ENCODE data around the gene FGD3.

Gene FGD3

GRCh38 chr9:92965061-92965758 lies 17.9 kb downstream of the FGD3 start:
- peak; percentile 41 for DNase-seq
- peak overlapping the region; percentile 97 for H3K27ac Mint-ChIP-seq
- no peak for ATAC-seq
- peaks cover 24% of the 10 kb centered on the region for H3K36me3 Mint-ChIP-seq (ENCODE audit: low read depth)
- H3K4me1 Mint-ChIP-seq: peaks cover 76% of the 10 kb centered on the region
- H3K4me3 Mint-ChIP-seq: peak overlapping the region; percentile 93
- peaks cover 10% of the 10 kb centered on the region for H3K9me3 Mint-ChIP-seq
- no peaks in the 10 kb centered on the region for H3K27me3 Mint-ChIP-seq

GRCh38 chr9:92965759-92966517 lies 18.6 kb downstream of the FGD3 start:
- Mint-ChIP-seq H3K27me3 (no peaks in the 10 kb centered on the region), H3K36me3 (ENCODE audit: low read depth) (peaks cover 24% of the 10 kb centered on the region), H3K4me3 (peak overlapping the region; percentile 93), H3K27ac (peak overlapping the region; percentile 97), H3K9me3 (peaks cover 10% of the 10 kb centered on the region), H3K4me1 (peaks cover 82% of the 10 kb centered on the region)
- ATAC-seq (no peak), DNase-seq (no peak)

GRCh38 chr9:92966518-92966800 lies 19.1 kb downstream of the FGD3 start:
- H3K36me3 Mint-ChIP-seq (ENCODE audit: low read depth): peaks cover 24% of the 10 kb centered on the region
- peak overlapping the region; percentile 97 for H3K27ac Mint-ChIP-seq
- no peak for DNase-seq
- H3K9me3 Mint-ChIP-seq: peaks cover 8% of the 10 kb centered on the region
- no peak for ATAC-seq
- H3K4me3 Mint-ChIP-seq: peak overlapping the region; percentile 93
- no peaks in the 10 kb centered on the region for H3K27me3 Mint-ChIP-seq
- peaks cover 82% of the 10 kb centered on the region for H3K4me1 Mint-ChIP-seq

GRCh38 chr9:92968081-92968480 lies 20.8 kb downstream of the FGD3 start:
- Mint-ChIP-seq H3K27me3 (no peaks in the 10 kb centered on the region), H3K27ac (peak overlapping the region; percentile 97), H3K9me3 (no peaks in the 10 kb centered on the region), H3K36me3 (ENCODE audit: low read depth) (peaks cover 24% of the 10 kb centered on the region), H3K4me3 (peak overlapping the region; percentile 93), H3K4me1 (peaks cover 87% of the 10 kb centered on the region)
- DNase-seq (no peak), ATAC-seq (no peak)

- peak overlapping the region; percentile 93 for H3K4me3 Mint-ChIP-seq
- H3K4me1 Mint-ChIP-seq: peaks cover 92% of the 10 kb centered on the region
- H3K9me3 Mint-ChIP-seq: no peaks in the 10 kb centered on the region
- peak overlapping the region; percentile 97 for H3K27ac Mint-ChIP-seq
- H3K27me3 Mint-ChIP-seq: no peaks in the 10 kb centered on the region
- ATAC-seq: no peak
- no peak for DNase-seq
- H3K36me3 Mint-ChIP-seq (ENCODE audit: low read depth): peaks cover 16% of the 10 kb centered on the region
These were observed 22.5 kb downstream of the FGD3 start for GRCh38 chr9:92969516-92970466.

GRCh38 chr9:92970467-92970923 lies 23.2 kb downstream of the FGD3 start:
- no peaks in the 10 kb centered on the region for H3K27me3 Mint-ChIP-seq
- H3K9me3 Mint-ChIP-seq: no peaks in the 10 kb centered on the region
- ATAC-seq (peak; percentile 40), DNase-seq (no peak)
- H3K4me3 Mint-ChIP-seq: peak overlapping the region; percentile 93
- peaks cover 91% of the 10 kb centered on the region for H3K4me1 Mint-ChIP-seq
- H3K36me3 Mint-ChIP-seq (ENCODE audit: low read depth): peaks cover 15% of the 10 kb centered on the region
- H3K27ac Mint-ChIP-seq: peak overlapping the region; percentile 97

- Mint-ChIP-seq H3K27me3 (no peaks in the 10 kb centered on the region), H3K36me3 (ENCODE audit: low read depth) (peaks cover 15% of the 10 kb centered on the region), H3K9me3 (no peaks in the 10 kb centered on the region), H3K4me1 (peaks cover 93% of the 10 kb centered on the region), H3K27ac (peak overlapping the region; percentile 76), H3K4me3 (peak overlapping the region; percentile 56)
- DNase-seq (no peak), ATAC-seq (no peak)
These were observed 23.8 kb downstream of the FGD3 start for GRCh38 chr9:92971121-92971520.

GRCh38 chr9:92971776-92972175 lies 24.5 kb downstream of the FGD3 start:
- no peaks in the 10 kb centered on the region for H3K27me3 Mint-ChIP-seq
- H3K4me1 Mint-ChIP-seq: peaks cover 92% of the 10 kb centered on the region
- peak overlapping the region; percentile 64 for H3K4me3 Mint-ChIP-seq
- H3K27ac Mint-ChIP-seq: peak overlapping the region; percentile 89
- DNase-seq (no peak), ATAC-seq (no peak)
- peaks cover 16% of the 10 kb centered on the region for H3K36me3 Mint-ChIP-seq (ENCODE audit: low read depth)
- H3K9me3 Mint-ChIP-seq: no peaks in the 10 kb centered on the region

- Mint-ChIP-seq H3K36me3 (ENCODE audit: low read depth) (peaks cover 23% of the 10 kb centered on the region), H3K4me3 (no peak overlapping the region), H3K27me3 (no peaks in the 10 kb centered on the region), H3K27ac (peak overlapping the region; percentile 60), H3K4me1 (peaks cover 87% of the 10 kb centered on the region), H3K9me3 (no peaks in the 10 kb centered on the region)
- ATAC-seq (no peak), DNase-seq (no peak)
These were observed 26.4 kb downstream of the FGD3 start for GRCh38 chr9:92973700-92974099.

GRCh38 chr9:92974161-92974661 lies 26.9 kb downstream of the FGD3 start:
- Mint-ChIP-seq H3K4me1 (peaks cover 87% of the 10 kb centered on the region), H3K4me3 (no peak overlapping the region), H3K27me3 (no peaks in the 10 kb centered on the region), H3K27ac (peak overlapping the region; percentile 60), H3K36me3 (ENCODE audit: low read depth) (peaks cover 26% of the 10 kb centered on the region), H3K9me3 (no peaks in the 10 kb centered on the region)
- DNase-seq: no peak
- ATAC-seq: no peak

- H3K4me3 Mint-ChIP-seq: no peak overlapping the region
- peak overlapping the region; percentile 60 for H3K27ac Mint-ChIP-seq
- peaks cover 87% of the 10 kb centered on the region for H3K4me1 Mint-ChIP-seq
- no peak for DNase-seq
- H3K9me3 Mint-ChIP-seq: no peaks in the 10 kb centered on the region
- no peaks in the 10 kb centered on the region for H3K27me3 Mint-ChIP-seq
- ATAC-seq: no peak
- H3K36me3 Mint-ChIP-seq (ENCODE audit: low read depth): peaks cover 32% of the 10 kb centered on the region
These were observed 27.7 kb downstream of the FGD3 start for GRCh38 chr9:92974761-92975755.

- peaks cover 2% of the 10 kb centered on the region for H3K9me3 Mint-ChIP-seq
- no peaks in the 10 kb centered on the region for H3K27me3 Mint-ChIP-seq
- H3K4me1 Mint-ChIP-seq: peaks cover 86% of the 10 kb centered on the region
- no peak overlapping the region for H3K4me3 Mint-ChIP-seq
- DNase-seq: no peak
- no peak for ATAC-seq
- H3K27ac Mint-ChIP-seq: no peak overlapping the region
- peaks cover 41% of the 10 kb centered on the region for H3K36me3 Mint-ChIP-seq (ENCODE audit: low read depth)
These were observed 29.1 kb downstream of the FGD3 start for GRCh38 chr9:92976431-92976830.

GRCh38 chr9:92977279-92977678 lies 30.0 kb downstream of the FGD3 start:
- DNase-seq (no peak), ATAC-seq (no peak)
- H3K4me1 Mint-ChIP-seq: peaks cover 87% of the 10 kb centered on the region
- H3K27me3 Mint-ChIP-seq: no peaks in the 10 kb centered on the region
- peaks cover 49% of the 10 kb centered on the region for H3K36me3 Mint-ChIP-seq (ENCODE audit: low read depth)
- H3K9me3 Mint-ChIP-seq: peaks cover 9% of the 10 kb centered on the region
- peak overlapping the region; percentile 59 for H3K27ac Mint-ChIP-seq
- H3K4me3 Mint-ChIP-seq: no peak overlapping the region

Measured in activated naive CD8-positive, alpha-beta T cell treated with anti-CD3 and anti-CD28 coated beads, Interleukin-2, amount 50 U/mL, for 24 hours (primary cell).